Astrocyte (in vitro differentiated cells and primary cell): ENCODE measurements around the gene KIF5A. TPM values are rescaled to one million over a fixed set of nuclear protein-coding genes. Genes with fewer than 3 reads are reported as not detected.

Experiments used
- DNase-seq: peaks from one replicate; pipeline ENCODE4 v3.0.0-alpha.2; 2010; ENCODE audit warnings: low read depth
- FAIRE-seq: peaks from 2 replicates; lab custom pipeline; 2011; peaks lifted over from hg19 to GRCh38; lab: Jason Lieb, UNC
- H2AFZ ChIP-seq: 2 replicates; pipeline ENCODE4 v1.6.0; 2012; ENCODE audit warnings: low read depth, low read length, inconsistent platforms
- H3K27ac ChIP-seq: 2 replicates; pipeline ENCODE4 v1.5.1; 2011; ENCODE audit warnings: low read depth, low read length, inconsistent platforms
- H3K27me3 ChIP-seq: 2 replicates; pipeline ENCODE4 v1.6.0; 2011; ENCODE audit warnings: low read length, inconsistent platforms; ENCODE audit not compliant: insufficient read depth
- H3K36me3 ChIP-seq: 2 replicates; pipeline ENCODE4 v1.5.1; 2011; ENCODE audit warnings: low read length, inconsistent platforms; ENCODE audit not compliant: insufficient read depth
- H3K4me1 ChIP-seq: 2 replicates; pipeline ENCODE4 v1.5.1; 2011; ENCODE audit warnings: low read length, inconsistent platforms; ENCODE audit not compliant: insufficient read depth
- H3K4me2 ChIP-seq: 2 replicates; pipeline ENCODE4 v1.6.0; 2012; ENCODE audit warnings: low read length, inconsistent platforms
- H3K4me3 ChIP-seq: 2 replicates; pipeline ENCODE4 v1.5.1; 2011; ENCODE audit warnings: low read depth, mild to moderate bottlenecking, low read length, inconsistent platforms; ENCODE audit not compliant: insufficient read depth
- H3K79me2 ChIP-seq: 2 replicates; pipeline ENCODE4 v1.6.0; 2012; ENCODE audit warnings: mild to moderate bottlenecking, low read length, inconsistent platforms; ENCODE audit not compliant: insufficient read depth
- H3K9ac ChIP-seq: 2 replicates; pipeline ENCODE4 v1.6.0; 2012; ENCODE audit warnings: mild to moderate bottlenecking, low read length, inconsistent platforms
- H3K9me3 ChIP-seq: 2 replicates; pipeline ENCODE4 v1.5.1; 2012; ENCODE audit warnings: low read depth, mild to moderate bottlenecking, low read length, inconsistent platforms; ENCODE audit not compliant: insufficient read depth
- H4K20me1 ChIP-seq: 2 replicates; pipeline ENCODE4 v1.6.0; 2012; ENCODE audit warnings: low read length, inconsistent platforms; ENCODE audit not compliant: insufficient read depth
- H3K27ac Mint-ChIP-seq: one replicate; pipeline ENCODE4 v1.8.0; 2021; ENCODE audit warnings: mild to moderate bottlenecking, mixed read lengths; ENCODE audit not compliant: unreplicated experiment
- H3K27me3 Mint-ChIP-seq: one replicate; pipeline ENCODE4 v1.8.0; 2021; ENCODE audit warnings: low read depth, mixed read lengths; ENCODE audit not compliant: unreplicated experiment
- H3K36me3 Mint-ChIP-seq: one replicate; pipeline ENCODE4 v1.8.0; 2021; ENCODE audit warnings: low read depth, mixed read lengths; ENCODE audit not compliant: unreplicated experiment
- H3K4me1 Mint-ChIP-seq: one replicate; pipeline ENCODE4 v1.8.0; 2021; ENCODE audit warnings: low read depth, mixed read lengths; ENCODE audit not compliant: unreplicated experiment
- H3K4me3 Mint-ChIP-seq: one replicate; pipeline ENCODE4 v1.8.0; 2021; ENCODE audit warnings: mild to moderate bottlenecking, moderate library complexity, mixed read lengths; ENCODE audit not compliant: unreplicated experiment
- H3K9me3 Mint-ChIP-seq: one replicate; pipeline ENCODE4 v1.8.0; 2021; ENCODE audit warnings: mild to moderate bottlenecking, mixed read lengths; ENCODE audit not compliant: unreplicated experiment
- EZH2 ChIP-seq: IDR thresholded peaks from 2 replicates; pipeline ENCODE4 v1.6.1; 2012; ENCODE audit warnings: mild to moderate bottlenecking, low read length, inconsistent platforms; ENCODE audit not compliant: insufficient read depth
- total RNA-seq: library from RNA; stranded (reverse); gene quantifications from 2 replicates; pipeline ENCODE4 v1.2.1, GENCODE V29; 2021
- TF ChIP-seq, protein P1 (sequence below): IDR thresholded peaks from 2 replicates; pipeline ENCODE4 v1.5.1; 2011; ENCODE audit warnings: low read depth, mild to moderate bottlenecking, inconsistent platforms, low read length, moderate library complexity; ENCODE audit not compliant: insufficient read depth

Gene KIF5A
- total RNA-seq, 1 donor from 2014 or later = 7.2 TPM

DNA sequence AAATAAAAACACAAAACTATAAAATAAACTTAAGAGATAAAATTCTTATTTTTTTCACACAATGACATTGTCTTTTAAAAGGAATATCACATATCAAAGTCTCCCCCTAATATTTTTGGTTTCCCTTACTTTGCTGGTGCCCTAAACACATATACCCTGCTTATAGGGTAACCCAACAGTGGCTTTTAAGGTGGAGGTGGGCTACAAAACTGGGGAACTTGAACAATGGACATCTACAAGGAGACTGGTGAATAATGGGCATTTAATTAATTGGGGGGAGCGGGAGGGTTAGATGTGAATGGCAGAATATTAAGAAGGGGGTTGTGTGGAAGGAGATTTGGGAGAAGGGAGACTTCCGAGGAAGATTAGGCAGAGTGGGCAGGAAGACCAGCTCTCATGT is 73.5 kb downstream of the KIF5A start:
- H3K9ac ChIP-seq = no peak overlapping the region
- H3K9me3 Mint-ChIP-seq = peaks cover 9% of the 10 kb centered on the region
- H3K36me3 Mint-ChIP-seq = peaks cover 38% of the 10 kb centered on the region
- no peak overlapping the region for H3K4me2 ChIP-seq
- no peak for TF ChIP-seq EZH2
- TF ChIP-seq, protein P1, sequence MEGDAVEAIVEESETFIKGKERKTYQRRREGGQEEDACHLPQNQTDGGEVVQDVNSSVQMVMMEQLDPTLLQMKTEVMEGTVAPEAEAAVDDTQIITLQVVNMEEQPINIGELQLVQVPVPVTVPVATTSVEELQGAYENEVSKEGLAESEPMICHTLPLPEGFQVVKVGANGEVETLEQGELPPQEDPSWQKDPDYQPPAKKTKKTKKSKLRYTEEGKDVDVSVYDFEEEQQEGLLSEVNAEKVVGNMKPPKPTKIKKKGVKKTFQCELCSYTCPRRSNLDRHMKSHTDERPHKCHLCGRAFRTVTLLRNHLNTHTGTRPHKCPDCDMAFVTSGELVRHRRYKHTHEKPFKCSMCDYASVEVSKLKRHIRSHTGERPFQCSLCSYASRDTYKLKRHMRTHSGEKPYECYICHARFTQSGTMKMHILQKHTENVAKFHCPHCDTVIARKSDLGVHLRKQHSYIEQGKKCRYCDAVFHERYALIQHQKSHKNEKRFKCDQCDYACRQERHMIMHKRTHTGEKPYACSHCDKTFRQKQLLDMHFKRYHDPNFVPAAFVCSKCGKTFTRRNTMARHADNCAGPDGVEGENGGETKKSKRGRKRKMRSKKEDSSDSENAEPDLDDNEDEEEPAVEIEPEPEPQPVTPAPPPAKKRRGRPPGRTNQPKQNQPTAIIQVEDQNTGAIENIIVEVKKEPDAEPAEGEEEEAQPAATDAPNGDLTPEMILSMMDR = no peak
- H3K27me3 Mint-ChIP-seq = peaks cover 92% of the 10 kb centered on the region
- no peak overlapping the region for H3K27ac ChIP-seq
- DNase-seq (no peak), FAIRE-seq (no peak)
- H3K27me3 ChIP-seq = peaks cover 84% of the 10 kb centered on the region
- peaks cover 21% of the 10 kb centered on the region for H4K20me1 ChIP-seq
- no peak overlapping the region for H3K4me3 Mint-ChIP-seq
- H2AFZ ChIP-seq = no peak overlapping the region
- H3K4me3 ChIP-seq = no peak overlapping the region
- H3K36me3 ChIP-seq = no peaks in the 10 kb centered on the region
- H3K79me2 ChIP-seq = no peaks in the 10 kb centered on the region
- H3K9me3 ChIP-seq = no peaks in the 10 kb centered on the region
- H3K27ac Mint-ChIP-seq = no peak overlapping the region
- H3K4me1 ChIP-seq = peaks cover 9% of the 10 kb centered on the region
- peaks cover 3% of the 10 kb centered on the region for H3K4me1 Mint-ChIP-seq

DNA sequence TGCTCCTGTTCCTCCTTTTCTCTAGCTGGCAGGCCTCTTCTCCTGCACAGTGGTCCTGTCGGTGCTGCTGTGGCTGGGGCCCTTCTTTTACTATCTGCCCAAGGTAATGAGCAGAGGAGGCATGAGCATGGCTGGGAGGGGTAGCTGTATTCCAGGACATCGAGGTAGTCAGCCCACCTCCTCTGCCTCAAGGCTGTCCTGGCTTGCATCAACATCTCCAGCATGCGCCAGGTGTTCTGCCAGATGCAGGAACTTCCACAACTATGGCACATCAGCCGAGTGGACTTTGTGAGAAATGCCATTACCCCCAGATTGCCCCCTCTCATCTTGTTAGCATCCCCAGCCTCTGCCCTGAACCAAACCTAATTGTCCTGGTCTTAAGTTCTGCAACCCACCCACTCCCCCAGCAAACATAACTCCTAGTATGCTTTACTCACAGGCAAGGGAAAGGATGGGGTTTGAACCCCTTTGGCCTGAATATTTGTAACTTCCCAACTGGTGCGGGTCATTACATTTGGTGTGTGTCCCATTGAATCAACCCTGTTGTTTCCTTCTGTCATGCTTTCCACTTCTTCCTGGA is 74.1 kb downstream of the KIF5A start:
- FAIRE-seq = no peak
- Mint-ChIP-seq H3K9me3 (peaks cover 9% of the 10 kb centered on the region), H3K36me3 (peaks cover 34% of the 10 kb centered on the region), H3K4me1 (peaks cover 3% of the 10 kb centered on the region), H3K27ac (no peak overlapping the region), H3K27me3 (peaks cover 92% of the 10 kb centered on the region), H3K4me3 (no peak overlapping the region)
- Histone ChIP-seq H3K9ac (no peak overlapping the region), H3K27me3 (peaks cover 90% of the 10 kb centered on the region), H3K4me1 (peaks cover 9% of the 10 kb centered on the region), H3K36me3 (no peaks in the 10 kb centered on the region), H3K27ac (no peak overlapping the region), H3K4me2 (no peak overlapping the region), H3K9me3 (no peaks in the 10 kb centered on the region), H4K20me1 (peaks cover 21% of the 10 kb centered on the region), H3K4me3 (no peak overlapping the region), H3K79me2 (no peaks in the 10 kb centered on the region), H2AFZ (no peak overlapping the region)
- no peak for DNase-seq
- no peak for TF ChIP-seq EZH2
- TF ChIP-seq, protein P1 = no peak

DNA sequence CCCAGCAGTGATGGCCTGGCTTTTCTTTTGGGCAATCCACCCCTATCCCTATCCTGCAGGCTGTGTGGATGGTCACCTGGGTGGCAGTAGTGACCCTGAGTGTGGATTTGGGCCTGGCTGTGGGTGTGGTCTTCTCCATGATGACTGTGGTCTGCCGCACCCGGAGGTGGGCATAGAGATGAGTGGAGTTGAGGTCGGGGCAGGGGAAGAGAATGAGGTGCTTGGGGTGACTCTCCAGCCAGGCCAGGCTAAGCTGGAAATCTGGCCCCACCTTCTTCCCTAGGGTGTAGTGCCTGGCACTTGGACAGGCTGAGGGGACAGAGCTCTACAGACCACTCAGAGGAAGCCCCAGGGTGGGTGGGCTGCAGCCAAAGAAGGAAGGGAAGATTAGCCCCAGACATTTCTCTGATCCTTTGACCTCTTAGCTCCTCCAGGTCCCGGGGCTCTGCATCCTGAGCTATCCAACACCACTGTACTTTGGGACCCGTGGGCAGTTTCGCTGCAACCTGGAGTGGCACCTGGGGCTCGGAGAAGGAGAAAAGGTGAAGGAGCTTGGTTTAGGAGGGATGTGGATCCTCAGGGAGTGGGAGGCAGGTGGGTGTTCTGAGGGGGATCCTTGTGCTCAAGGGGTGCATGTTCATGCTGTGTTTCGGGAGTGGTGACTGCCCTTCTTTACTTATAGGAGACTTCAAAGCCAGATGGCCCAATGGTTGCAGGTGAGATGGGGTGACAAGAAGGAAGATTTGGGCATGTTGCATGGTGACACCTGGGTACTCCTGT is 74.8 kb downstream of the KIF5A start:
- no peak for FAIRE-seq
- TF ChIP-seq, protein P1 = no peak
- TF ChIP-seq EZH2 = no peak
- Histone ChIP-seq H3K79me2 (no peaks in the 10 kb centered on the region), H3K4me3 (no peak overlapping the region), H3K27me3 (peaks cover 82% of the 10 kb centered on the region), H3K9me3 (no peaks in the 10 kb centered on the region), H4K20me1 (peaks cover 21% of the 10 kb centered on the region), H3K4me1 (peaks cover 9% of the 10 kb centered on the region), H3K36me3 (no peaks in the 10 kb centered on the region), H3K4me2 (no peak overlapping the region), H3K27ac (no peak overlapping the region), H2AFZ (no peak overlapping the region), H3K9ac (no peak overlapping the region)
- peaks cover 11% of the 10 kb centered on the region for H3K9me3 Mint-ChIP-seq
- no peak overlapping the region for H3K27ac Mint-ChIP-seq
- H3K4me3 Mint-ChIP-seq = no peak overlapping the region
- DNase-seq = no peak
- peaks cover 29% of the 10 kb centered on the region for H3K36me3 Mint-ChIP-seq
- H3K27me3 Mint-ChIP-seq = peaks cover 92% of the 10 kb centered on the region
- peaks cover 3% of the 10 kb centered on the region for H3K4me1 Mint-ChIP-seq
